GM21529 (cell line): ENCODE measurements around the gene CDK15.
"Not testable (repeated sequence)": the region's sequence is repeated elsewhere in the genome, so short reads cannot be mapped to it uniquely, and the experiment has no call there.

Experiments
- ATAC-seq: cut with Tn5 transposase; IDR thresholded peaks from one replicate; pipeline ENCODE4 v1.9.1; 2021; ENCODE audit not compliant: unreplicated experiment

The CDK15 gene

GRCh38 chr2:201828220-201828619 lies 21.9 kb downstream of the CDK15 start:
- ATAC-seq: no peak

- no peak for ATAC-seq
Observed at GRCh38 chr2:201830666-201831065, 24.3 kb downstream of the CDK15 start.

GRCh38 chr2:201831469-201831868 lies 25.1 kb downstream of the CDK15 start:
- ATAC-seq: no peak

- ATAC-seq: no peak
Observed at GRCh38 chr2:201833781-201834180, 27.4 kb downstream of the CDK15 start.

DNA sequence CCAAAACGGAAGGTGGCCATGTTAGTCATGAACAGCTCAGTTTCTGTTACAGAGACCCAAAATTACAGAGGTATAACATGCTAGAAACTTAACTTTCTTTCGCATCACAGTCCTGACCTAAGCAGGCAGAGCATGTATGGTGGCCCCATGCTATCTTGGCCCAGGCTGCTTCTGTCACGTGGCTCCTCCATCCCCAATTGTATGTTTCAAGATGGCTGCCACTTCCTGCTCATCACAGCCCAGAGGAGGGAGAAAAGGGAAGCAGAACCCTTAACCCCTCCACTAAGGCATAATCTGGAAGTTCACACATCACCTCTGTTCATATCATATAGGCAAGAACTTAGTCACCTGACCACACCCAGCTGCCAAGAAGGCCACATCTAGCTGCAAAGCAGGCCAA lies 28.7 kb downstream of the CDK15 start:
- ATAC-seq: no peak

GRCh38 chr2:201837391-201837790 lies 31.1 kb downstream of the CDK15 start:
- ATAC-seq: no peak

GRCh38 chr2:201837824-201838431 lies 31.6 kb downstream of the CDK15 start:
- no peak for ATAC-seq

DNA sequence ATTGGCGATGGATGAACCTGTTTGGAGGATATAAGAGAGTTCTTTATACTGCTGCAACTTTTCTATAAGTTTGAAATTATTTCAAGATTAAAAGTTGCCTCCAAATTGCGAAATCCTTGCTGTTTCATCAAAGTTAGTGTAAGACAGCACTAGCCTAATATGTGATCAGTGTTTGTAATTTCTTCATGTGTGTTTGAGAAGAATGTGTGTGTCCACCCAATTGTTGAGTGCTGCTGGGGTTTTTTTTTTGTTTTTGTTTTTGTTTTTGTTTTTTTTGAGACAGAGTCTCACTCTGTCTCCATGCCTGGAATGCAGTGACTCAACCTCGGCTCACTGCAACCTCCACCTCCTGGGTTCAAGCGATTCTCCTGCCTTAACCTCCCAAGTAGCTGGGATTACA lies 33.4 kb downstream of the CDK15 start:
- ATAC-seq: no peak

DNA sequence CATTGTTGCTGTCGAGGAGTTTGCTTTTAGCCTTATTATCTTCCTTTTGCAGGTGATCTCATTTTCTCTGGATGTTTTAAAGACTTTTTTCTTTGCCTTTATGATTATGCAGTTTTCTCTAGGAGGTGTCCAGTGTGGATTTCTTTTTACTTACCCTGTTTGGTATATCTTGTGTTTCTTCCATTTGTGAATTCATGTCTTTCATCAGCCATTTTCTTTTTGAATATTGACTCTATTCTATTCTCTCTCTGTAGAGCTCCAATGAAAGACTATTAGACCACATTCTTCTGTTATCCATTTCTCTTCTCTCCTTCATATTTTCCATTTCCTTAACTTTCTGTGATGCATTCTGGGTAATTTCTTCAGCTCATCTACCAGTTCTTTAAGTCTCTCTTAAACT lies 34.4 kb downstream of the CDK15 start:
- ATAC-seq: no peak

DNA sequence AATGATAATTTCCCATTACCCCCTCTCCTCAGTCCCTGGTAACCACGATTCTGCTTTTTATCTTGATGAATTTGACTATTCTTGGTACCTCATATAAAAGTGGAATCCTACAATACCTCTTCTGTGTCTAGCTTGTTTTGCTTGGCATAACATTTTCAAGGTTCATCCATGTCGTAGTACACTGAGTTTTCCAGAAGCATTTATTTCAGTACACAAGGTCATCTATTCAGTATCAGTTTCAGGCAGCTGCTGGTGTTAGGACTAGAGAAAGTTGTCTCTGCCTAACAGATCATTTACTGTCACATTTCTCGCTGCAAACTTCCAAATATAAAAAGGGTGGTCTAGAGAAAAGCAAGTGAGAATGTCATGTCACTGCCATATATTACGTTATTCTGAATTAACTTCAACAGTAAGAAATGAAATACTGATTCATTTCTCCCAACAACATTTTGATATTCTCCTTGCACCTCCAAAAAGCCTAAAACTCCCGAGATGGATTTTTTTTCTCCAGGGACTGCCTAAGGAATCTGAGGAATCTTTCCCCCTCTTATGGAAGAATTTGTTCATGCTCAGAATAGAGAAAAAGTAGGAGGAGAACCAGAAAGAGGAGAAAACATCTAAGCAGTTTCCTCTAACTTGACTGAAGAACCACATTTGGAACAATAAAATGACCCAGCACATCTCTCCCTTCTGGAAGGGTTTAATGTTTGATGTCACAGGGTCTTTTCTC lies 36.0 kb downstream of the CDK15 start:
- ATAC-seq: no peak

DNA sequence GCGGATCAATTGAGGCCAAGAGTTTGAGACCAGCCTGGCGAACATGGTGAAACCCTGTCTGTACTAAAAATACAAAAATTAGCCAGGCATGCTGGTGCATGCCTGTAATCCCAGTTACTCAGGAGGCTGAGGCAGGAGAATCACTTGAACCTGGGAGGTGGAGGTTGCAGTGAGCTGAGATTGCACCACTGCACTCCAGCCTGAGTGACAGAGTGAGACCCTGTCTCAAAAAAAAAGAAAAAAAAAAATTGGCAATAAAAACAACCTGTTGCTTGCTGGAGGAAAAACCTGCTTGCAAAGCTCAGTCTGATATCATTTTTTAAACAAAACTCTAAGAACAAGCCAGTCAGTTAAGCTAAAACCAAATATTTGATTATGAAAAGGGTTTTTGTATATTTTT lies 38.6 kb downstream of the CDK15 start:
- ATAC-seq: not testable (repeated sequence)

DNA sequence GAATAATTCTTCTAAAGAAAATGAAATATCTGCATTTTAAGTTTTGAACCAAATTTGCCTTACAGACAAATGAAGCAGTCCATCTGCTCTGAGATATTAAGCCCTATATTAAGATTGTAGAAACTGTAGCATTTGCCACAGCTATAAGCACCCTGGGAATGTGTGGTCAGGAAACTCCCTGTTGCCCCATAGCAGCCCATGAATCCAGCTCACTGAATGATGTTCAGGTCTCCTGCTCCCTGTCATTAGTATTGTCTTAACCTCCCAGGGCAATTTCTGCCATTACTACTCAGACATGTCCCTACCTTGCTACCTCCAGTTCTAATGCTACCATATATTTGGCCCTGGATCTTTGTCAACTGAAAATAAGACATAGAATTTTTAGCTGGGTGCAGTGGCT lies 41.1 kb downstream of the CDK15 start:
- ATAC-seq: no peak

DNA sequence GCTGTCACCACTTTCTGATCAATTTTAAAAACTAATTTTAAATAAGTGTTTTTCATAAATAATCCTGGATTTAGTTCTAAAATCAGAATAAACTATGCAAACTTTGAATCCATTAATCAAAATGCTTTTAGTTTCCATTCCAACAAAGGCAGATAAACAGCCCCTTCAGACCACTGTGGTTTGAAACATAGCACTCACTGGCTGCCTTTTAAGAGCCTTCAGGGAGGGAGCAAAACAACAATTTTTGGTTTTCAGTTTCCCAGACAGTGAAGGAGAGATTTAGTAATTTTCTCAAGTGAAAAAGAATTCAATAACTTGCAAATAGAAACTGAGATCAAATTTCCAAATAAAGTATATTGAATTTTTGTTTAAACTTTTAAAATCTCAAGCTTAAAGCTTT lies 46.1 kb downstream of the CDK15 start:
- ATAC-seq: no peak

DNA sequence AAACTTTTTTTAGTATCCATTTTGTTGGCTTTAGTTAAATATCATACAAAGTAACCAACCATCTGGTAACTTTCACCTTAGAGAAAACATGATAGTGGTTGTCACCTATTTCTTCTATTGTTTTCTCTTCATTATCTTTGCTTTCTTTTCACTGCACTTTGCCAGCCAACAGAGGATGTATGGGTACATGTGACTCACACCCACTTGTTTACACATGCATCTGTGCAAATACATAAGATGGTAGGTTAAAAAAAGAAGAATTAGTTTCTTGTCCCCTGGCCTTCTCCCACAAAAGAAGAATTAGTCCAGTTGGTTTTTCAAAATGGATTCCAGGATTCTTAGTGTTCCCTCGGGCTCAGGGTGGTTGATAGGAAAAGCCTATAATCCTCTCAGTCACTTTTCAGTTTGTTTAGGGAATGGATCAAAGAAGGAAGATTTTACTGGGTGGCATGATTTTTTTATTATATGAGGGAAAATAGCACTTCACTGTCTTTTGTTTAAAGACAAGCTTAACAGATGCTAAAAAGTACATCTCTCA lies 46.6 kb downstream of the CDK15 start:
- no peak for ATAC-seq

- no peak for ATAC-seq
Observed at GRCh38 chr2:201854221-201854801, 48.0 kb downstream of the CDK15 start.

DNA sequence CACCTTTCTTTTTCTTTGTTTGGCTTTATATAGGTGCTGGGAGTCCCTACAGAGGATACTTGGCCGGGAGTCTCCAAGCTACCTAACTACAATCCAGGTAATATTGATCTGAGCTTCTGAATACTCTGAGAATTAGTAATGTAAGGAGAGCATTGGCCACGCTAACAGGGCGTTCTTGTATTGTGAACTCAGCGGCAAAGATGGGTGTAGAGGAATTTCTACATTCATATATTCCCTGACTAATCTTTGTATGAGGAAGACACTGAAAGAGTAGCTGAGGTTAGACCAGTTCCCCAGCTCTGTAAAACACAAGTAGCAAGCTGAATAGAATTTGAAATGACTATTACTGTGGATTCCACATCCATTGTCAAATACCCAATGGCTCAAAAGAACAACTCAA lies 48.5 kb downstream of the CDK15 start:
- no peak for ATAC-seq

- ATAC-seq: no peak
Observed at GRCh38 chr2:201855356-201855755, 49.0 kb downstream of the CDK15 start.

DNA sequence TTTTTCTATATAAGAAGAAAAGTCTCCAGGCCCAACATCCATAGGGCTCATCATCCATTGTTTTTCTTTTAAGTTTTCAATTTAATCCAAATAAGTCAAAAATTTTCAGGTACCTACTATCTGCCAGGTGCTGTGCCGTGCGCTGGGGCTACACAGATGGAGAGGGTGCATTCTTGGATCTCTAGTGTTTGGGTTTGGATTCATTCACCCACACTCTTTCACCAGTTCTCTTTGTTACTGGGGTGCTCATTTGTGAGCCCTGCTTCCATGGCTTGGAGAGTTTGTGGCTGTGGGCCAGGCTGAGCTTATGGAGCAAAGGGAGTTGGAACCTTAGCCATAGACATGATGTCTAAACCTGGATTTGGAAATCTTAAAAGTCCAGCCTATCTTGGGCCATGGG lies 51.0 kb downstream of the CDK15 start:
- no peak for ATAC-seq

GRCh38 chr2:201858281-201859184 lies 52.2 kb downstream of the CDK15 start:
- no peak for ATAC-seq

- no peak for ATAC-seq
Observed at GRCh38 chr2:201859949-201860348, 53.6 kb downstream of the CDK15 start.

- ATAC-seq: peak; percentile 92
Observed at GRCh38 chr2:201860636-201861066, 54.3 kb downstream of the CDK15 start.
